HL-60 (cell line): ENCODE measurements around the gene AXL.
"Not testable (repeated sequence)": the region's sequence is repeated elsewhere in the genome, so short reads cannot be mapped to it uniquely, and the experiment has no call there.

Experiments
- GABPA ChIP-seq: IDR thresholded peaks from 2 replicates; pipeline ENCODE4 v1.6.1; 2012; ENCODE audit warnings: low read depth
- POLR2AphosphoS5 ChIP-seq: IDR thresholded peaks from 2 replicates; pipeline ENCODE4 v1.6.1; 2012; ENCODE audit warnings: low read depth
- REST ChIP-seq: IDR thresholded peaks from 2 replicates; pipeline ENCODE4 v1.6.1; 2012; ENCODE audit warnings: low read depth; ENCODE audit not compliant: insufficient replicate concordance
- SPI1 ChIP-seq: IDR thresholded peaks from 2 replicates; pipeline ENCODE4 v1.6.1; 2012; ENCODE audit warnings: low read depth, mild to moderate bottlenecking, borderline replicate concordance
- TF ChIP-seq, protein P1 (sequence below): IDR thresholded peaks from one replicate; pipeline ENCODE4 v1.5.1; 2011; ENCODE audit warnings: low read length, control low read depth, inconsistent platforms; ENCODE audit not compliant: insufficient read depth

DNA sequence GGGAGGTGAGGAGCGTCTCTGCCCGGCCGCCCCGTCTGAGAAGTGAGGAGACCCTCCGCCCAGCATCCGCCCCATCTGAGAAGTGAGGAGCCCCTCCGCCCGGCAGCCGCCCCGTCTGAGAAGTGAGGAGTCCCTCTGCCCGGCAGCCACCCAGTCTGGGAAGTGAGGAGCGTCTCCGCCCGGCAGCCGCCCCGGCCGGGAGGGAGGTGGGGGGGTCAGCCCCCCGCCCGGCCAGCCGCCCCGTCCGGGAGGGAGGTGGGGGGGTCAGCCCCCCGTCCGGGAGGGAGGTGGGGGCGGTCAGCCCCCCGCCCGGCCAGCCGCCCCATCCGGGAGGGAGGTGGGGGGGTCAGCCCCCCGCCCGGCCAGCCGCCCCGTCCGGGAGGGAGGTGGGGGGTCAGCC, 38.9 kb upstream of the AXL start:
- TF ChIP-seq, protein P1, sequence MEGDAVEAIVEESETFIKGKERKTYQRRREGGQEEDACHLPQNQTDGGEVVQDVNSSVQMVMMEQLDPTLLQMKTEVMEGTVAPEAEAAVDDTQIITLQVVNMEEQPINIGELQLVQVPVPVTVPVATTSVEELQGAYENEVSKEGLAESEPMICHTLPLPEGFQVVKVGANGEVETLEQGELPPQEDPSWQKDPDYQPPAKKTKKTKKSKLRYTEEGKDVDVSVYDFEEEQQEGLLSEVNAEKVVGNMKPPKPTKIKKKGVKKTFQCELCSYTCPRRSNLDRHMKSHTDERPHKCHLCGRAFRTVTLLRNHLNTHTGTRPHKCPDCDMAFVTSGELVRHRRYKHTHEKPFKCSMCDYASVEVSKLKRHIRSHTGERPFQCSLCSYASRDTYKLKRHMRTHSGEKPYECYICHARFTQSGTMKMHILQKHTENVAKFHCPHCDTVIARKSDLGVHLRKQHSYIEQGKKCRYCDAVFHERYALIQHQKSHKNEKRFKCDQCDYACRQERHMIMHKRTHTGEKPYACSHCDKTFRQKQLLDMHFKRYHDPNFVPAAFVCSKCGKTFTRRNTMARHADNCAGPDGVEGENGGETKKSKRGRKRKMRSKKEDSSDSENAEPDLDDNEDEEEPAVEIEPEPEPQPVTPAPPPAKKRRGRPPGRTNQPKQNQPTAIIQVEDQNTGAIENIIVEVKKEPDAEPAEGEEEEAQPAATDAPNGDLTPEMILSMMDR, result not testable (repeated sequence)
- not testable (repeated sequence) for TF ChIP-seq POLR2AphosphoS5, GABPA, SPI1, REST
